SK-N-SH (cell line): ENCODE results near the gene PXDN. TPM values are rescaled to one million over a fixed set of nuclear protein-coding genes. Genes with fewer than 3 reads are reported as not detected.

Source experiments
- CTCF ChIA-PET: fragments of 300-600, 350-600 bp; formaldehyde crosslinking; extraction: SDS; loops from one replicate; lab custom pipeline; 2021; lab: Yijun Ruan, JAX
- POLR2A ChIA-PET: fragments of 350-600 bp; sonication (Branson Sonifier 250); formaldehyde crosslinking; extraction: SDS; loops from one replicate; lab custom pipeline; 2020; ENCODE audit warnings: antibody characterized with exemption, inconsistent platforms; lab: Yijun Ruan, JAX
- DNase-seq: peaks from one replicate; pipeline ENCODE4 v3.0.0; 2012
- H2AFZ ChIP-seq: fragments of 200-600 bp; sonication (generic); 2 replicates; pipeline ENCODE4 v1.8.1; 2016; ENCODE audit warnings: antibody characterized with exemption, mild to moderate bottlenecking, low read depth
- H3F3A ChIP-seq: fragments of 200-600 bp; sonication (generic); replicated peaks from 2 replicates; pipeline ENCODE3; 2016; ENCODE audit warnings: antibody characterized with exemption, mild to moderate bottlenecking; ENCODE audit not compliant: insufficient read depth
- H3K27ac ChIP-seq, 2 experiments: fragments of 200-500 bp in 1 of 2; fragments of 200-600 bp in 1 of 2; sonication (Bioruptor generic) in 1 of 2; sonication (generic), shearing (Covaris generic) in 1 of 2; 2 replicates each; pipeline versions ENCODE4 v1.5.1 to v1.6.1; 2014 to 2016; ENCODE audit warnings: low read depth in 2 of 2, inconsistent platforms in 1 of 2, low read length in 1 of 2, mild to moderate bottlenecking in 1 of 2, mixed read lengths in 1 of 2
- H3K27me3 ChIP-seq: fragments of 200-600 bp; sonication (generic), shearing (Covaris generic); 2 replicates; pipeline ENCODE4 v1.6.1; 2016; ENCODE audit warnings: mixed run types; ENCODE audit not compliant: insufficient read depth
- H3K36me3 ChIP-seq, 2 experiments: fragments of 200-500 bp in 1 of 2; fragments of 200-600 bp in 1 of 2; sonication (Bioruptor generic) in 1 of 2; sonication (generic) in 1 of 2; replicated peaks in 1 of 2; 2 replicates each; pipeline versions ENCODE3 to v1.5.1; 2014 to 2016; ENCODE audit warnings: low read length in 1 of 2, mild to moderate bottlenecking in 1 of 2; ENCODE audit not compliant: insufficient read depth in 2 of 2, control insufficient read depth in 1 of 2
- H3K4me1 ChIP-seq, 2 experiments: fragments of 200-500 bp in 1 of 2; fragments of 200-600 bp in 1 of 2; sonication (Bioruptor generic) in 1 of 2; sonication (generic), shearing (Covaris generic) in 1 of 2; 2 replicates each; pipeline versions ENCODE4 v1.5.1 to v1.6.1; 2014 to 2016; ENCODE audit warnings: low read depth in 1 of 2, low read length in 1 of 2, mixed run types in 1 of 2; ENCODE audit not compliant: insufficient read depth in 2 of 2, control insufficient read depth in 1 of 2
- H3K4me2 ChIP-seq: fragments of 200-600 bp; sonication (generic), shearing (Covaris generic); 2 replicates; pipeline ENCODE4 v1.6.1; 2017; ENCODE audit warnings: mixed run types
- H3K4me3 ChIP-seq, 2 experiments: fragments of 200-500 bp in 1 of 2; fragments of 200-600 bp in 1 of 2; sonication (Bioruptor generic) in 1 of 2; sonication (generic), shearing (Covaris generic) in 1 of 2; 2 replicates each; pipeline versions ENCODE4 v1.5.1 to v1.8.1; 2014 to 2016; ENCODE audit warnings: low read depth in 2 of 2, inconsistent platforms in 1 of 2, low read length in 1 of 2, mild to moderate bottlenecking in 1 of 2, mixed read lengths in 1 of 2, moderate library complexity in 1 of 2
- H3K79me2 ChIP-seq: fragments of 200-600 bp; sonication (generic); 2 replicates; pipeline ENCODE4 v1.8.1; 2017; ENCODE audit warnings: mild to moderate bottlenecking; ENCODE audit not compliant: insufficient read depth
- H3K9ac ChIP-seq: fragments of 200-600 bp; sonication (generic); 2 replicates; pipeline ENCODE4 v1.6.1; 2017; ENCODE audit warnings: mixed run types
- H3K9me2 ChIP-seq: fragments of 200-600 bp; sonication (generic); 2 replicates; pipeline ENCODE4 v1.6.1; 2017; ENCODE audit warnings: mixed run types
- H3K9me3 ChIP-seq: fragments of 200-600 bp; sonication (generic); 2 replicates; pipeline ENCODE4 v1.6.1; 2017; ENCODE audit warnings: mixed run types, mild to moderate bottlenecking, moderate library complexity
- H4K20me1 ChIP-seq: fragments of 200-600 bp; sonication (generic); 2 replicates; pipeline ENCODE4 v1.6.1; 2017; ENCODE audit warnings: mild to moderate bottlenecking, mixed run types; ENCODE audit not compliant: insufficient read depth
- CTCF ChIP-seq: fragments of 200-600 bp; sonication (generic); IDR thresholded peaks from 2 replicates; pipeline ENCODE4 v1.6.1; 2017; ENCODE audit warnings: antibody characterized with exemption, mild to moderate bottlenecking, moderate library complexity
- ELF1 ChIP-seq: IDR thresholded peaks from 2 replicates; pipeline ENCODE4 v1.4.0; 2012
- EP300 ChIP-seq, 2 experiments: IDR thresholded peaks; 2 replicates each; pipeline versions ENCODE4 v1.4.0 to v1.6.1; 2012; ENCODE audit warnings: borderline replicate concordance in 1 of 2, low read depth in 1 of 2, low read length in 1 of 2
- EZH2phosphoT487 ChIP-seq: fragments of 200-600 bp; sonication (generic); IDR thresholded peaks from 2 replicates; pipeline ENCODE4 v1.6.1; 2017; ENCODE audit warnings: low read depth, mixed run types, mild to moderate bottlenecking, antibody characterized with exemption, moderate library complexity, borderline replicate concordance
- FOSL2 ChIP-seq: IDR thresholded peaks from 2 replicates; pipeline ENCODE4 v1.4.0; 2012; ENCODE audit warnings: low read depth, mild to moderate bottlenecking, moderate library complexity, borderline replicate concordance
- JUND ChIP-seq: IDR thresholded peaks from 2 replicates; pipeline ENCODE4 v1.4.0; 2012
- NFIC ChIP-seq: IDR thresholded peaks from 2 replicates; pipeline ENCODE4 v1.4.0; 2012; ENCODE audit warnings: borderline replicate concordance
- RAD21 ChIP-seq: IDR thresholded peaks from 2 replicates; pipeline ENCODE4 v1.6.1; 2012; ENCODE audit warnings: mild to moderate bottlenecking, low read length
- REST ChIP-seq: IDR thresholded peaks from 2 replicates; pipeline ENCODE4 v1.6.1; 2012; ENCODE audit warnings: mild to moderate bottlenecking, low read depth, low read length, moderate library complexity
- RXRA ChIP-seq: IDR thresholded peaks from 2 replicates; pipeline ENCODE4 v1.4.0; 2012; ENCODE audit warnings: low read depth, mild to moderate bottlenecking, borderline replicate concordance
- SMC3 ChIP-seq: IDR thresholded peaks from 2 replicates; pipeline ENCODE4 v1.6.1; 2012; ENCODE audit warnings: low read depth, low read length, improper control_type of control experiment
- TEAD4 ChIP-seq: IDR thresholded peaks from 2 replicates; pipeline ENCODE4 v1.4.0; 2012; ENCODE audit warnings: mild to moderate bottlenecking, borderline replicate concordance; ENCODE audit not compliant: insufficient read depth
- USF1 ChIP-seq: IDR thresholded peaks from 2 replicates; pipeline ENCODE4 v1.4.0; 2012; ENCODE audit warnings: low read depth, borderline replicate concordance
- USF2 ChIP-seq: fragments of 150-350 bp; IDR thresholded peaks from 2 replicates; pipeline ENCODE4 v1.6.1; 2017; ENCODE audit warnings: antibody characterized with exemption, low read length, low read depth, borderline replicate concordance
- WGBS: methylation state at CpG from one replicate; pipeline ENCODE4 v1.1.6; 2017; ENCODE audit warnings: low lambda C conversion rate; 5-methylcytosine and 5-hydroxymethylcytosine counted together
- polyA plus RNA-seq, 3 experiments: library from polyadenylated mRNA; depleted of rRNA; stranded (reverse); fragments of >200 nt; gene quantifications; 2 replicates each; pipeline ENCODE4 v1.2.3, GENCODE V29; 2012

Gene PXDN
- polyA plus RNA-seq, 1 of the 3 experiments (the other 2 are of a cell fraction) = 146 TPM

GRCh38 chr2:1593371-1594122 lies 150.8 kb downstream of the PXDN start (continued):
- TF ChIP-seq REST (no peak), EP300 (IDR thresholded peaks at IDR 0.05; ENCODE audit: borderline replicate concordance in 1 of 2, low read depth in 1 of 2, low read length in 1 of 2) (peak in 1 of 2 experiments; percentile 96; a peak in 3 of 4 replicates), FOSL2 (no peak), NFIC (peak; percentile 95; the same call in 1 of the 2 replicates), RXRA (no peak), USF2 (no peak)
- TF ChIP-seq, all 33 proteins: peak for 12

GRCh38 chr2:1591978-1592907 lies 152.1 kb downstream of the PXDN start:
- DNase-seq = peak; percentile 83
- CTCF ChIA-PET = interaction anchor here (0.6 to 8.1 kb wide), 35 partner anchors 10 to 226 kb away, joined by 3 to 122 read pairs (median 5); no protein-coding TSS in a partner anchor
- H3F3A ChIP-seq = peaks cover 17% of the 10 kb centered on the region
- no peaks in the 10 kb centered on the region for H3K27me3 ChIP-seq
- H3K36me3 ChIP-seq = no peaks in the 10 kb centered on the region
- no peak overlapping the region for H3K4me2 ChIP-seq
- peaks cover 14 to 44% of the 10 kb centered on the region in 2 experiments; a peak in 2 of 4 replicates for H3K4me1 ChIP-seq
- no peak overlapping the region for H3K4me3 ChIP-seq
- POLR2A ChIA-PET = interaction anchor here (0.7 to 2.1 kb wide), 5 partner anchors 33 to 159 kb away, joined by 3 to 5 read pairs (median 5); no protein-coding TSS in a partner anchor
- no peaks in the 10 kb centered on the region for H3K9me3 ChIP-seq
- H2AFZ ChIP-seq = no peak overlapping the region
- WGBS = 87% methylated on average over 28 of the region's 28 CpGs
- no peaks in the 10 kb centered on the region for H4K20me1 ChIP-seq
- TF ChIP-seq USF1 (no peak), USF2 (no peak), RAD21 (peak; percentile 75), ELF1 (no peak), JUND (no peak), TEAD4 (no peak), EZH2phosphoT487 (no peak), CTCF (peak; percentile 50), EP300 (IDR thresholded peaks at IDR 0.05; ENCODE audit: borderline replicate concordance in 1 of 2, low read depth in 1 of 2, low read length in 1 of 2) (0 out of 4 replicates have a peak, but pooled peaks of 1 of the 2 experiments have one; percentile 8), SMC3 (peak; percentile 66; the same call in 1 of the 2 replicates), RXRA (no peak)
- no peaks in the 10 kb centered on the region for H3K79me2 ChIP-seq
- no peak overlapping the region for H3K27ac ChIP-seq
- H3K9me2 ChIP-seq = no peaks in the 10 kb centered on the region
- H3K9ac ChIP-seq = no peak overlapping the region
